Stomach (tissue), 9 donors: Measurements from ENCODE around the gene OCIAD2. TPM values are rescaled to one million over a fixed set of nuclear protein-coding genes. Genes with fewer than 3 reads are reported as not detected.

Experiments used
- DNase-seq, 2 donors: peaks; one replicate each; pipeline versions ENCODE4 v3.0.0 to v3.0.0-alpha.2; 2013 to 2019
- H3K27ac ChIP-seq, 5 donors: fragments of 200-600 bp in 4 of 5; sonication (generic) in 4 of 5; one replicate each; pipeline ENCODE4 v1.5.1; 2013 to 2019; ENCODE audit warnings: mild to moderate bottlenecking in 1 of 5, moderate library complexity in 1 of 5
- H3K27me3 ChIP-seq, 3 donors: fragments of 200-600 bp; sonication (generic); one replicate each; pipeline ENCODE4 v1.5.1; 2017 to 2019; ENCODE audit warnings: mixed run types in 1 of 3
- H3K36me3 ChIP-seq, 4 donors: fragments of 200-600 bp; sonication (generic); 1 replicate in 3 of 4; 2 replicates in 1 of 4; pipeline ENCODE4 v1.5.1; 2016 to 2019
- H3K4me1 ChIP-seq, 4 donors: fragments of 200-600 bp; sonication (generic); one replicate each; pipeline ENCODE4 v1.5.1; 2016 to 2019
- H3K4me3 ChIP-seq, 4 donors: fragments of 200-600 bp; sonication (generic) in 3 of 4; one replicate each; pipeline ENCODE4 v1.5.1; 2016 to 2019; ENCODE audit warnings: mild to moderate bottlenecking in 1 of 4
- H3K9me3 ChIP-seq, 4 donors: fragments of 200-600 bp; sonication (generic); one replicate each; pipeline ENCODE4 v1.5.1; 2016 to 2019
- CTCF ChIP-seq, 7 experiments: fragments of 450-650 bp in 4 of 7; fragments of 200-600 bp in 3 of 7; sonication (generic) in 3 of 7; IDR thresholded peaks; one replicate each; pipeline ENCODE4 v1.5.1; 2016 to 2019; ENCODE audit warnings: antibody characterized with exemption in 7 of 7, control low read depth in 2 of 7, mild to moderate bottlenecking in 1 of 7
- EP300 ChIP-seq: sonication (generic); formaldehyde crosslinking; IDR thresholded peaks from one replicate; pipeline ENCODE4 v1.6.1; 2017; ENCODE audit warnings: antibody characterized with exemption
- POLR2A ChIP-seq, 4 donors: fragments of 450-650 bp; IDR thresholded peaks; one replicate each; pipeline ENCODE4 v1.6.1; 2016; ENCODE audit warnings: antibody characterized with exemption in 4 of 4, control low read depth in 2 of 4, mild to moderate bottlenecking in 1 of 4, moderate library complexity in 1 of 4
- POLR2AphosphoS5 ChIP-seq, 3 donors: sonication (generic); formaldehyde crosslinking; IDR thresholded peaks; one replicate each; pipeline ENCODE4 v1.6.1; 2016; ENCODE audit warnings: antibody characterized with exemption in 3 of 3
- WGBS, 5 donors: extraction: QIAGEN DNeasy Blood & Tissue Kit in 3 of 5; methylation state at CpG; one replicate each; pipeline versions ENCODE4 v1.1.5 to v1.1.7; 2013 to 2018; 5-methylcytosine and 5-hydroxymethylcytosine counted together
- intact Hi-C: fragments of 100-400 bp; cut with DNase I; formaldehyde crosslinking; loops from one replicate; pipeline ENCODE4 v1.15.1; 2023; ENCODE audit warnings: low total_unique reads
- polyA plus RNA-seq, 3 donors: library from polyadenylated mRNA; stranded (reverse); fragments of 200-250 nt; gene quantifications; one replicate each; pipeline ENCODE4 v1.2.3, GENCODE V29; 2013
- total RNA-seq, 5 donors: library from RNA; depleted of rRNA; stranded (reverse); fragments of >200 nt; gene quantifications; one replicate each; pipeline versions ENCODE4 v1.1.0 to v1.2.3, GENCODE V29; 2014 to 2016
- donor health status: healthy with polysubstance abuse.
- donor health status: Bipolar disorder and iron deficiency.
- donor health status: healthy.

The OCIAD2 gene
- total and polyA plus RNA-seq, 8 donors, result 1.7 to 371 (median 49.7) TPM

DNA sequence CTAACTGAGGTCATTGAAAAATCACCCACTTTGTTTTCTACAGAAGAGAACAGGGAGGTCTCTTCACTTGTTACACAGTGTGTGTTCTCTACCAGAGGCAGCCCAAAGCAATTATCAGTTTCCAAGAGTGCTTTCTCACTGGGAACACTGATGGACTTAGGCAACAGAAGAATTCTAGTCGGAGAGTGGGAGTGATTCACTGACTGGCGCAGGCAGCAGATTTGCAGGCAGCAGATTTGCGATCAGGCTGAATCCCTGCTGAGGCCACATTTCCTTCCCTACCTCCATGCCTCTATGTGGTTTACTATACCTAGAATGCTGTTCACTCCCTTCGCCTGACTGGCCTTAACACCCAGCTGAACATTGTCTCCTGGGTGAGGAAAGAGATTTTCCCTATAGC is 6.6 kb downstream of the OCIAD2 start:
- no peaks in the 10 kb centered on the region for H3K27me3 ChIP-seq
- 88 to 93% (median 91%) methylated on average over 4 of the region's 4 CpGs for WGBS, 5 donors
- H3K9me3 ChIP-seq, result no peaks in the 10 kb centered on the region
- peak in 1 of 2 donors; percentile 21 for DNase-seq
- TF ChIP-seq POLR2AphosphoS5 (IDR thresholded peaks at IDR 0.05) (no peak), CTCF (IDR thresholded peaks at IDR 0.05) (no peak), EP300 (no peak), POLR2A (IDR thresholded peaks at IDR 0.05) (no peak)
- peaks cover 0 to 14% (median 10%) of the 10 kb centered on the region in 4 donors for H3K4me1 ChIP-seq
- no peak overlapping the region for H3K4me3 ChIP-seq
- no peak overlapping the region for H3K27ac ChIP-seq
- intact Hi-C loops, result no loop called here
- peaks cover 0 to 73% (median 59%) of the 10 kb centered on the region in 4 donors for H3K36me3 ChIP-seq

- TF ChIP-seq POLR2AphosphoS5 (IDR thresholded peaks at IDR 0.05) (no peak), POLR2A (IDR thresholded peaks at IDR 0.05) (no peak), CTCF (IDR thresholded peaks at IDR 0.05) (no peak), EP300 (no peak)
- Histone ChIP-seq H3K36me3 (peaks cover 0 to 79% (median 63%) of the 10 kb centered on the region in 4 donors), H3K4me3 (no peak overlapping the region), H3K9me3 (no peaks in the 10 kb centered on the region), H3K27ac (no peak overlapping the region), H3K4me1 (peaks cover 0 to 11% (median 7%) of the 10 kb centered on the region in 4 donors), H3K27me3 (no peaks in the 10 kb centered on the region)
- intact Hi-C loops, result no loop called here
- WGBS, 5 donors, result 59 to 78% (median 70%) methylated on average over 1 of the region's 1 CpG
- DNase-seq, result no peak
Observed at GRCh38 chr4:48899432-48899749, 7.2 kb downstream of the OCIAD2 start.

- intact Hi-C loops, result no loop called here
- Histone ChIP-seq H3K27me3 (no peaks in the 10 kb centered on the region), H3K4me1 (peaks cover 0 to 11% (median 5%) of the 10 kb centered on the region in 4 donors), H3K9me3 (no peaks in the 10 kb centered on the region), H3K36me3 (peaks cover 0 to 78% (median 65%) of the 10 kb centered on the region in 4 donors), H3K4me3 (no peak overlapping the region), H3K27ac (no peak overlapping the region)
- WGBS, 5 donors, result 79 to 89% (median 83%) methylated on average over 5 of the region's 5 CpGs
- DNase-seq, result no peak
- TF ChIP-seq EP300, result no peak
- TF ChIP-seq POLR2A (IDR thresholded peaks at IDR 0.05), result no peak
- TF ChIP-seq POLR2AphosphoS5 (IDR thresholded peaks at IDR 0.05), result no peak
- no peak for TF ChIP-seq CTCF (IDR thresholded peaks at IDR 0.05)
Observed at GRCh38 chr4:48898733-48899431, 7.7 kb downstream of the OCIAD2 start.

DNA sequence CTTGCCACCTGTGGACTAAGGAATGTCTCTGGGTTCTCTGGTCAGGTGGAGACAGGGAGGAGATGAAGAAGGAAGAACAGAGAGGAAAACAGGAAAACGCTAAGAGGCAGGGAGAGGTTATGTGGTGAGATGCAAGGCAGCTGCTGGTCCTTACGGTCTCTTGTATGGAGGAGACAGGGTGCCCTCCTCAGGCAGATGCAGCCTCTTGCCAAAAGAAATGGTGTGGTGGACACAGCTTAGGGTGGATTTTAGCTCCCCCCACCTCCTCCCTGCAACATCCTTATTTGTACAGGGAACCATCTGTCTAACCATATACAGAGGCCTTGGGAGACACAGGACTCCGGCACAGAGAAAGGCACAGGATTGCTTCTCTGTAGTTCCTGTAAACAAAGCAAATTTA is 9.7 kb downstream of the OCIAD2 start:
- intact Hi-C loops, result no loop called here
- TF ChIP-seq POLR2A (IDR thresholded peaks at IDR 0.05) (no peak), CTCF (IDR thresholded peaks at IDR 0.05) (no peak), POLR2AphosphoS5 (IDR thresholded peaks at IDR 0.05) (no peak), EP300 (no peak)
- H3K36me3 ChIP-seq, result peaks cover 8 to 83% (median 74%) of the 10 kb centered on the region in 4 donors

More for the DNA sequence above, 9.7 kb downstream of the OCIAD2 start:
- Histone ChIP-seq H3K9me3 (no peaks in the 10 kb centered on the region), H3K4me1 (no peaks in the 10 kb centered on the region), H3K27me3 (no peaks in the 10 kb centered on the region), H3K4me3 (no peak overlapping the region), H3K27ac (no peak overlapping the region)
- WGBS, 5 donors, result 80 to 89% (median 87%) methylated on average over 3 of the region's 3 CpGs
- no peak for DNase-seq
